ENCODE results near the gene AKR1B15. TPM values are rescaled to one million over a fixed set of nuclear protein-coding genes. Genes with fewer than 3 reads are reported as not detected.

AKR1B15 gene
- total and polyA plus RNA-seq, 2 experiments from 2014 or later = 0.21 to 2.6 TPM

GRCh38 chr7:134505856-134506255, 43.1 kb upstream of the AKR1B15 start:
- Histone ChIP-seq H3K27ac (no peak overlapping the region), H3K27me3 (no peaks in the 10 kb centered on the region), H3K36me3 (no peaks in the 10 kb centered on the region), H3K9me3 (ENCODE audit: low read depth) (no peaks in the 10 kb centered on the region), H3K4me1 (ENCODE audit: low read depth) (no peaks in the 10 kb centered on the region), H3K4me3 (no peak overlapping the region)
- TF ChIP-seq, protein P1, sequence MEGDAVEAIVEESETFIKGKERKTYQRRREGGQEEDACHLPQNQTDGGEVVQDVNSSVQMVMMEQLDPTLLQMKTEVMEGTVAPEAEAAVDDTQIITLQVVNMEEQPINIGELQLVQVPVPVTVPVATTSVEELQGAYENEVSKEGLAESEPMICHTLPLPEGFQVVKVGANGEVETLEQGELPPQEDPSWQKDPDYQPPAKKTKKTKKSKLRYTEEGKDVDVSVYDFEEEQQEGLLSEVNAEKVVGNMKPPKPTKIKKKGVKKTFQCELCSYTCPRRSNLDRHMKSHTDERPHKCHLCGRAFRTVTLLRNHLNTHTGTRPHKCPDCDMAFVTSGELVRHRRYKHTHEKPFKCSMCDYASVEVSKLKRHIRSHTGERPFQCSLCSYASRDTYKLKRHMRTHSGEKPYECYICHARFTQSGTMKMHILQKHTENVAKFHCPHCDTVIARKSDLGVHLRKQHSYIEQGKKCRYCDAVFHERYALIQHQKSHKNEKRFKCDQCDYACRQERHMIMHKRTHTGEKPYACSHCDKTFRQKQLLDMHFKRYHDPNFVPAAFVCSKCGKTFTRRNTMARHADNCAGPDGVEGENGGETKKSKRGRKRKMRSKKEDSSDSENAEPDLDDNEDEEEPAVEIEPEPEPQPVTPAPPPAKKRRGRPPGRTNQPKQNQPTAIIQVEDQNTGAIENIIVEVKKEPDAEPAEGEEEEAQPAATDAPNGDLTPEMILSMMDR (IDR thresholded peaks at IDR 0.05; ENCODE audit: low read depth, low read length) = no peak
- no peak for DNase-seq (ENCODE audit: low read depth in 1 of 2, low spot score in 1 of 2)

GRCh38 chr7:134509010-134509409, 39.9 kb upstream of the AKR1B15 start:
- DNase-seq (ENCODE audit: low read depth in 1 of 2, low spot score in 1 of 2) = no peak

DNA sequence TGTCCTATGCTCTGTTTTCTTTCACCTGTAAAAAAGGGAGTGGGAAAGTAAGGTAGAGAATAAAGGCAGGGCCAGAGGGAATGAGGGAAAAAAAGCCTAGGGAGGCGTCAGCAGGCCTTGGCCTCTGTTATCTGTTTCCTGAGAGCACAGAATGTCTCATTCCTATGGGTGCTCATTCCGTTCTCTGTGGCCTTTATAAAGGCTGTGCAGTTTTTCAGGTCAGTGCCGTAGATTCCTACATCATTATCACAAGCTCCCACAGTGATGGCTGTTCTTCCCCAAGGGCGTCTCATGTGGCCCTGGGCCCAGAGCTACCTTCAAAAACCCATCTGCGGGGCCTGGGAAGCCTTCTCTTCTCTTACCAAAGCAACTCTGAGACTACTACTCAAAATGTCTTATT, 38.3 kb upstream of the AKR1B15 start:
- no peaks in the 10 kb centered on the region for H3K4me1 ChIP-seq (ENCODE audit: low read depth)

More at GRCh38 chr7:134509010-134509409, 39.9 kb upstream of the AKR1B15 start:
- Histone ChIP-seq H3K27me3 (no peaks in the 10 kb centered on the region), H3K36me3 (no peaks in the 10 kb centered on the region), H3K4me3 (no peak overlapping the region), H3K4me1 (ENCODE audit: low read depth) (no peaks in the 10 kb centered on the region), H3K27ac (no peak overlapping the region), H3K9me3 (ENCODE audit: low read depth) (no peaks in the 10 kb centered on the region)
- TF ChIP-seq, protein P1 (IDR thresholded peaks at IDR 0.05; ENCODE audit: low read depth, low read length) = no peak

DNA sequence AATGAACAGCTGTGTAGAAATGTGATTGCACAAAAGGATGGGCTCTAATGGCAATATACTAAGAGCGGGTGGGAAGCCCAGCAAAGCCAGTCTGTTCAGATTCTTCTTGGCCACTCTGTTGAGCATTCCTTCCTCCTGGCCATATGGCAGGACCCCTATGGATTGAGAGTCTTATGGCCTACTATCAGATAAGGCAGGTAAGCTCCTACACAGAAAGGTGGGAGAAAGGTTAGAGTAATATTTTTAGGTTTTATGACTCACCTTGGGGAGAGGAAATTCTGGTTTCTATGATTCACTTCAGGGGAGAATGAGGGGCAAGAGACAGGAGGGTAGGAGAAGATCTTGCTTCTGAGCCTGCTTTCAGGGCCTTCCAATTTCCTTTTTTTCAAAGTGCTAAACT, 36.6 kb upstream of the AKR1B15 start:
- TF ChIP-seq, protein P1 (IDR thresholded peaks at IDR 0.05; ENCODE audit: low read depth, low read length) = no peak
- DNase-seq (ENCODE audit: low read depth in 1 of 2, low spot score in 1 of 2) = no peak
- Histone ChIP-seq H3K36me3 (no peaks in the 10 kb centered on the region), H3K4me3 (no peak overlapping the region), H3K9me3 (ENCODE audit: low read depth) (no peaks in the 10 kb centered on the region), H3K27ac (no peak overlapping the region), H3K27me3 (no peaks in the 10 kb centered on the region), H3K4me1 (ENCODE audit: low read depth) (no peaks in the 10 kb centered on the region)

More for the DNA sequence above, 38.3 kb upstream of the AKR1B15 start:
- Histone ChIP-seq H3K27me3 (no peaks in the 10 kb centered on the region), H3K9me3 (ENCODE audit: low read depth) (no peaks in the 10 kb centered on the region), H3K4me3 (no peak overlapping the region), H3K36me3 (no peaks in the 10 kb centered on the region), H3K27ac (no peak overlapping the region)
- TF ChIP-seq, protein P1 (IDR thresholded peaks at IDR 0.05; ENCODE audit: low read depth, low read length) = no peak
- no peak for DNase-seq (ENCODE audit: low read depth in 1 of 2, low spot score in 1 of 2)

DNA sequence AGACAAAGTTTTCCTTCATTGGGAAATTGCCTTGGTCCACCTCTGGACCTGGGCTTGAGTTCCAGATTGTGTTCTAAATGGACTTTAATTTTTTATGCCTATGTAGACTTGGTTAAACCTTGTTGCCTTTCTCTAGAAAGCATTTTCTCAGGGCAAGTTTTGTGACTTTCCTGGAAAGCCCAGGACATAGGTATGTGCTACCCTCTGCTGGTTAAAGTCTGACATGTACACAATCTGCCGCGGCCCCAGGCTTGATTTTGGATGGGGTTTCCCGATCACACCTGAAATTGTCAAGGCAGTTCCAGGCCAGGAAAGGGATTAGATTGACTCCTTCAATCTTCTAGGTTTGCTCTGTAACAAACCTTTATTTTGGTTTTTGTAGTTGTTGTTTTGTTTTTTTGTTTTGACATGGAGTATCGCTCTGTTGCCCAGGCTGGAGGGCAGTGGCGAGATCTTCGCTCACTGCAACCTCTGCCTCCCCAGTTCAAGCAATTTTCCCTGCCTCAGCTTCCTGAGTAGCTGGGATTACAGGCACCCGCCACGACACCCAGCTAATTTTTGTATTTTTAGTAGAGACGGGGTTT, 35.6 kb upstream of the AKR1B15 start:
- DNase-seq (ENCODE audit: low read depth in 1 of 2, low spot score in 1 of 2) = peak; percentile 71 to 73
- H3K36me3 ChIP-seq = no peaks in the 10 kb centered on the region
- H3K27ac ChIP-seq = no peak overlapping the region
- TF ChIP-seq, protein P1 (IDR thresholded peaks at IDR 0.05; ENCODE audit: low read depth, low read length) = peak; percentile 73
- no peaks in the 10 kb centered on the region for H3K27me3 ChIP-seq
- H3K9me3 ChIP-seq (ENCODE audit: low read depth) = no peaks in the 10 kb centered on the region
- no peak overlapping the region for H3K4me3 ChIP-seq
- H3K4me1 ChIP-seq (ENCODE audit: low read depth) = no peaks in the 10 kb centered on the region

All from cardiac muscle cell (in vitro differentiated cells and primary cell).